ENCODE results near the gene PIK3R4.

The PIK3R4 gene

GRCh38 chr3:130746246-130747039, at the start of gene PIK3R4:
Gene PIK3R4 (minus strand): TSS chr3:130746829. CDS start chr3:130745218, 1,611 bp downstream.
- Mint-ChIP-seq H3K4me1 (peaks cover 55% of the 10 kb centered on the region), H3K4me3 (peak within 1 kb of the TSS; percentile 98), H3K27me3 (no peaks in the 10 kb centered on the region), H3K36me3 (peaks cover 21% of the 10 kb centered on the region), H3K27ac (peak within 1 kb of the TSS; percentile 97), H3K9me3 (no peaks in the 10 kb centered on the region)

- Mint-ChIP-seq H3K36me3 (no peaks in the 10 kb centered on the region), H3K27me3 (peaks cover 12% of the 10 kb centered on the region), H3K4me3 (no peak overlapping the region), H3K27ac (no peak overlapping the region), H3K9me3 (no peaks in the 10 kb centered on the region), H3K4me1 (no peaks in the 10 kb centered on the region)
Measured at GRCh38 chr3:130795396-130795795, 48.8 kb upstream of the PIK3R4 start.

- Mint-ChIP-seq H3K36me3 (no peaks in the 10 kb centered on the region), H3K4me1 (no peaks in the 10 kb centered on the region), H3K4me3 (no peak overlapping the region), H3K27me3 (peaks cover 7% of the 10 kb centered on the region), H3K9me3 (no peaks in the 10 kb centered on the region), H3K27ac (no peak overlapping the region)
Measured at GRCh38 chr3:130792246-130792645, 45.6 kb upstream of the PIK3R4 start.

- no peaks in the 10 kb centered on the region for H3K4me1 Mint-ChIP-seq
- no peaks in the 10 kb centered on the region for H3K9me3 Mint-ChIP-seq
- no peak overlapping the region for H3K4me3 Mint-ChIP-seq
- H3K36me3 Mint-ChIP-seq, result no peaks in the 10 kb centered on the region
- H3K27me3 Mint-ChIP-seq, result peaks cover 7% of the 10 kb centered on the region
- no peak overlapping the region for H3K27ac Mint-ChIP-seq
Measured at GRCh38 chr3:130789782-130790322, 43.2 kb upstream of the PIK3R4 start.

GRCh38 chr3:130787422-130788068, 40.9 kb upstream of the PIK3R4 start:
- Mint-ChIP-seq H3K36me3 (no peaks in the 10 kb centered on the region), H3K27me3 (peaks cover 5% of the 10 kb centered on the region), H3K4me3 (no peak overlapping the region), H3K4me1 (no peaks in the 10 kb centered on the region), H3K9me3 (no peaks in the 10 kb centered on the region), H3K27ac (no peak overlapping the region)

- no peaks in the 10 kb centered on the region for H3K9me3 Mint-ChIP-seq
- no peak overlapping the region for H3K27ac Mint-ChIP-seq
- H3K27me3 Mint-ChIP-seq, result peaks cover 5% of the 10 kb centered on the region
- H3K36me3 Mint-ChIP-seq, result no peaks in the 10 kb centered on the region
- H3K4me3 Mint-ChIP-seq, result no peak overlapping the region
- H3K4me1 Mint-ChIP-seq, result no peaks in the 10 kb centered on the region
Measured at GRCh38 chr3:130786306-130786705, 39.7 kb upstream of the PIK3R4 start.

- Mint-ChIP-seq H3K36me3 (no peaks in the 10 kb centered on the region), H3K4me3 (no peak overlapping the region), H3K4me1 (no peaks in the 10 kb centered on the region), H3K27me3 (peaks cover 2% of the 10 kb centered on the region), H3K27ac (no peak overlapping the region), H3K9me3 (no peaks in the 10 kb centered on the region)
Measured at GRCh38 chr3:130783629-130784028, 37.0 kb upstream of the PIK3R4 start.

GRCh38 chr3:130779486-130779885, 32.9 kb upstream of the PIK3R4 start:
- no peaks in the 10 kb centered on the region for H3K36me3 Mint-ChIP-seq
- H3K9me3 Mint-ChIP-seq, result no peaks in the 10 kb centered on the region
- no peaks in the 10 kb centered on the region for H3K4me1 Mint-ChIP-seq
- no peak overlapping the region for H3K4me3 Mint-ChIP-seq
- H3K27me3 Mint-ChIP-seq, result peaks cover 2% of the 10 kb centered on the region
- H3K27ac Mint-ChIP-seq, result no peak overlapping the region

- Mint-ChIP-seq H3K4me1 (no peaks in the 10 kb centered on the region), H3K4me3 (no peak overlapping the region), H3K36me3 (no peaks in the 10 kb centered on the region), H3K27me3 (peaks cover 2% of the 10 kb centered on the region), H3K27ac (no peak overlapping the region), H3K9me3 (no peaks in the 10 kb centered on the region)
Measured at GRCh38 chr3:130779031-130779430, 32.4 kb upstream of the PIK3R4 start.

GRCh38 chr3:130773366-130773765, 26.7 kb upstream of the PIK3R4 start:
- no peaks in the 10 kb centered on the region for H3K4me1 Mint-ChIP-seq
- H3K27me3 Mint-ChIP-seq, result peaks cover 6% of the 10 kb centered on the region
- no peaks in the 10 kb centered on the region for H3K9me3 Mint-ChIP-seq
- H3K4me3 Mint-ChIP-seq, result no peak overlapping the region
- H3K27ac Mint-ChIP-seq, result no peak overlapping the region
- H3K36me3 Mint-ChIP-seq, result no peaks in the 10 kb centered on the region

GRCh38 chr3:130772129-130772528, 25.5 kb upstream of the PIK3R4 start:
- Mint-ChIP-seq H3K27ac (no peak overlapping the region), H3K4me3 (no peak overlapping the region), H3K9me3 (no peaks in the 10 kb centered on the region), H3K4me1 (no peaks in the 10 kb centered on the region), H3K27me3 (peaks cover 6% of the 10 kb centered on the region), H3K36me3 (no peaks in the 10 kb centered on the region)

GRCh38 chr3:130770644-130771043, 24.0 kb upstream of the PIK3R4 start:
- no peaks in the 10 kb centered on the region for H3K36me3 Mint-ChIP-seq
- peaks cover 7% of the 10 kb centered on the region for H3K27me3 Mint-ChIP-seq
- H3K4me3 Mint-ChIP-seq, result no peak overlapping the region
- no peaks in the 10 kb centered on the region for H3K9me3 Mint-ChIP-seq
- no peaks in the 10 kb centered on the region for H3K4me1 Mint-ChIP-seq
- no peak overlapping the region for H3K27ac Mint-ChIP-seq

- H3K27me3 Mint-ChIP-seq, result peaks cover 19% of the 10 kb centered on the region
- H3K4me3 Mint-ChIP-seq, result no peak overlapping the region
- H3K36me3 Mint-ChIP-seq, result no peaks in the 10 kb centered on the region
- no peaks in the 10 kb centered on the region for H3K4me1 Mint-ChIP-seq
- H3K27ac Mint-ChIP-seq, result no peak overlapping the region
- H3K9me3 Mint-ChIP-seq, result no peaks in the 10 kb centered on the region
Measured at GRCh38 chr3:130761730-130762311, 15.2 kb upstream of the PIK3R4 start.

- Mint-ChIP-seq H3K27me3 (peaks cover 19% of the 10 kb centered on the region), H3K4me1 (no peaks in the 10 kb centered on the region), H3K36me3 (no peaks in the 10 kb centered on the region), H3K27ac (no peak overlapping the region), H3K9me3 (no peaks in the 10 kb centered on the region), H3K4me3 (no peak overlapping the region)
Measured at GRCh38 chr3:130760922-130761321, 14.3 kb upstream of the PIK3R4 start.

- H3K4me1 Mint-ChIP-seq, result no peaks in the 10 kb centered on the region
- peaks cover 14% of the 10 kb centered on the region for H3K27me3 Mint-ChIP-seq
- no peaks in the 10 kb centered on the region for H3K36me3 Mint-ChIP-seq
Measured at GRCh38 chr3:130759692-130760338, 13.2 kb upstream of the PIK3R4 start.

More at GRCh38 chr3:130759692-130760338, 13.2 kb upstream of the PIK3R4 start:
- Mint-ChIP-seq H3K4me3 (no peak overlapping the region), H3K9me3 (no peaks in the 10 kb centered on the region), H3K27ac (no peak overlapping the region)
